Keratinocyte (primary cell): ENCODE measurements around the gene VPS26B. TPM values are rescaled to one million over a fixed set of nuclear protein-coding genes. Genes with fewer than 3 reads are reported as not detected.

Experiments used
- DNase-seq: peaks from one replicate; pipeline ENCODE4 v3.0.0-alpha.2; 2011; ENCODE audit warnings: low read depth, missing footprints, low spot score
- FAIRE-seq: peaks from 2 replicates; lab custom pipeline; 2011; peaks lifted over from hg19 to GRCh38; lab: Jason Lieb, UNC
- H2AFZ ChIP-seq: 2 replicates; pipeline ENCODE4 v1.6.0; 2012; ENCODE audit warnings: low read length, control low read depth, inconsistent platforms; ENCODE audit not compliant: control insufficient read depth
- H3K27ac ChIP-seq: 2 replicates; pipeline ENCODE4 v1.5.1; 2011; ENCODE audit warnings: low read length; ENCODE audit not compliant: control insufficient read depth, insufficient read depth
- H3K27me3 ChIP-seq: 3 replicates; pipeline ENCODE4 v1.6.0; 2011; ENCODE audit warnings: low read length; ENCODE audit not compliant: control insufficient read depth, insufficient read depth; ENCODE audit errors: extremely low read depth
- H3K36me3 ChIP-seq, 2 experiments: 2 replicates in 1 of 2; 3 replicates in 1 of 2; pipeline ENCODE4 v1.5.1; 2011; ENCODE audit warnings: low read length in 2 of 2, mild to moderate bottlenecking in 1 of 2; ENCODE audit not compliant: control insufficient read depth in 2 of 2, insufficient read depth in 2 of 2; ENCODE audit errors: extremely low read depth in 1 of 2
- H3K4me1 ChIP-seq: 3 replicates; pipeline ENCODE4 v1.5.1; 2011; ENCODE audit warnings: low read length; ENCODE audit not compliant: control insufficient read depth, insufficient read depth; ENCODE audit errors: extremely low read depth
- H3K4me2 ChIP-seq: 3 replicates; pipeline ENCODE4 v1.6.0; 2011; ENCODE audit warnings: low read depth, low read length; ENCODE audit not compliant: control insufficient read depth, insufficient read depth; ENCODE audit errors: extremely low read depth
- H3K4me3 ChIP-seq, 3 experiments: fragments of 200-600 bp in 1 of 3; sonication (generic) in 1 of 3; 2 replicates in 2 of 3; 3 replicates in 1 of 3; pipeline ENCODE4 v1.5.1; 2011 to 2016; ENCODE audit warnings: low read length in 3 of 3, mild to moderate bottlenecking in 3 of 3, control low read depth in 2 of 3, inconsistent platforms in 1 of 3, low read depth in 1 of 3, mixed read lengths in 1 of 3, mixed run types in 1 of 3, moderate library complexity in 1 of 3; ENCODE audit not compliant: control insufficient read depth in 2 of 3, insufficient read depth in 2 of 3; ENCODE audit errors: extremely low read depth in 1 of 3
- H3K79me2 ChIP-seq: 2 replicates; pipeline ENCODE4 v1.6.0; 2012; ENCODE audit warnings: low read length; ENCODE audit not compliant: control insufficient read depth, insufficient read depth
- H3K9ac ChIP-seq: 3 replicates; pipeline ENCODE4 v1.6.0; 2011; ENCODE audit warnings: low read length; ENCODE audit not compliant: control insufficient read depth, insufficient read depth; ENCODE audit errors: extremely low read depth
- H3K9me1 ChIP-seq: 3 replicates; pipeline ENCODE4 v1.6.0; 2011; ENCODE audit warnings: low read length; ENCODE audit not compliant: control insufficient read depth, insufficient read depth; ENCODE audit errors: extremely low read depth
- H3K9me3 ChIP-seq: 2 replicates; pipeline ENCODE4 v1.5.1; 2012; ENCODE audit warnings: low read depth, low read length; ENCODE audit not compliant: control insufficient read depth
- H4K20me1 ChIP-seq: 3 replicates; pipeline ENCODE4 v1.6.0; 2011; ENCODE audit warnings: low read length; ENCODE audit not compliant: control insufficient read depth, insufficient read depth; ENCODE audit errors: extremely low read depth
- CTCF ChIP-seq, 3 experiments: IDR thresholded peaks in 1 of 3; conservative IDR thresholded peaks in 1 of 3; optimal IDR thresholded peaks in 1 of 3; 2 replicates in 2 of 3; 3 replicates in 1 of 3; pipeline versions ENCODE3 to v1.5.1; 2011; ENCODE audit warnings: low read length in 3 of 3, mild to moderate bottlenecking in 3 of 3, moderate library complexity in 2 of 3, control low read depth in 1 of 3, inconsistent platforms in 1 of 3; ENCODE audit not compliant: insufficient read depth in 2 of 3; ENCODE audit errors: extremely low read depth in 1 of 3
- EZH2 ChIP-seq: IDR thresholded peaks from one replicate; pipeline ENCODE4 v1.6.1; 2012; ENCODE audit warnings: inconsistent platforms, mild to moderate bottlenecking, low read length, moderate library complexity
- dilution Hi-C: fragments of 300-500 bp; cut with MboI; formaldehyde crosslinking; loops from one replicate; pipeline ENCODE4 v1.7.0; 2020; ENCODE audit warnings: low sequenced_read_pairs; ENCODE audit not compliant: extremely low pct_ligation_motif_present
- polyA plus RNA-seq, 5 experiments: library from polyadenylated mRNA; depleted of rRNA in 3 of 5; stranded (reverse) in 3 of 5; stranded (forward) in 1 of 5; unstranded in 1 of 5; fragments of >200 nt; gene quantifications; 1 replicate in 1 of 5; 2 replicates in 3 of 5; 3 replicates in 1 of 5; pipeline versions ENCODE4 v1.2.1 to v1.2.3, GENCODE V29; 2011 to 2012; ENCODE audit warnings: missing spikeins in 2 of 5, low read depth in 1 of 5, low replicate concordance in 1 of 5

VPS26B gene
- polyA plus RNA-seq, 1 donor (not counting 4 experiments of a cell fraction or from before 2014, with no cell fraction given): 46.9 TPM

- Histone ChIP-seq H3K4me1 (no peaks in the 10 kb centered on the region), H3K79me2 (no peaks in the 10 kb centered on the region), H3K9me1 (no peaks in the 10 kb centered on the region), H3K36me3 (no peaks in the 10 kb centered on the region), H3K9me3 (no peaks in the 10 kb centered on the region), H2AFZ (no peak overlapping the region), H3K27ac (no peak overlapping the region), H3K9ac (no peak overlapping the region), H3K4me3 (no peak overlapping the region), H3K27me3 (no peaks in the 10 kb centered on the region), H4K20me1 (peaks cover 2% of the 10 kb centered on the region), H3K4me2 (no peak overlapping the region)
- FAIRE-seq (no peak), DNase-seq (no peak)
- TF ChIP-seq CTCF (optimal IDR thresholded peaks at IDR 0.05 in 1 of 3, IDR thresholded peaks at IDR 0.05 in 1 of 3, conservative IDR thresholded peaks at IDR 0.05 in 1 of 3; ENCODE audit: extremely low read depth in 1 of 3, insufficient read depth in 2 of 3, low read length in 3 of 3): no peak
- no peak for TF ChIP-seq EZH2
- dilution Hi-C loops: no loop called here
Observed at GRCh38 chr11:134289167-134289566, 64.7 kb downstream of the VPS26B start.

GRCh38 chr11:134289789-134290188 is 65.3 kb downstream of the VPS26B start:
- no peak for FAIRE-seq
- no peak overlapping the region for H2AFZ ChIP-seq
- no peak overlapping the region for H3K9ac ChIP-seq
- no peak overlapping the region for H3K4me3 ChIP-seq
- no peak overlapping the region for H3K4me2 ChIP-seq
- no peaks in the 10 kb centered on the region for H3K27me3 ChIP-seq
- H3K9me1 ChIP-seq: no peaks in the 10 kb centered on the region
- no peaks in the 10 kb centered on the region for H3K4me1 ChIP-seq
- DNase-seq: no peak
- peaks cover 2% of the 10 kb centered on the region for H4K20me1 ChIP-seq
- dilution Hi-C loops: no loop called here
- no peaks in the 10 kb centered on the region for H3K9me3 ChIP-seq
- H3K27ac ChIP-seq: no peak overlapping the region
- no peaks in the 10 kb centered on the region for H3K79me2 ChIP-seq
- no peak for TF ChIP-seq EZH2
- TF ChIP-seq CTCF (optimal IDR thresholded peaks at IDR 0.05 in 1 of 3, IDR thresholded peaks at IDR 0.05 in 1 of 3, conservative IDR thresholded peaks at IDR 0.05 in 1 of 3; ENCODE audit: extremely low read depth in 1 of 3, insufficient read depth in 2 of 3, low read length in 3 of 3): no peak
- H3K36me3 ChIP-seq: no peaks in the 10 kb centered on the region
